Measurements from ENCODE around the gene MICAL2. TPM values are rescaled to one million over a fixed set of nuclear protein-coding genes. Genes with fewer than 3 reads are reported as not detected.

The MICAL2 gene
- polyA plus RNA-seq, 2 of the 4 experiments (the other 2 are of a cell fraction): 39.8 to 42.1 TPM

DNA sequence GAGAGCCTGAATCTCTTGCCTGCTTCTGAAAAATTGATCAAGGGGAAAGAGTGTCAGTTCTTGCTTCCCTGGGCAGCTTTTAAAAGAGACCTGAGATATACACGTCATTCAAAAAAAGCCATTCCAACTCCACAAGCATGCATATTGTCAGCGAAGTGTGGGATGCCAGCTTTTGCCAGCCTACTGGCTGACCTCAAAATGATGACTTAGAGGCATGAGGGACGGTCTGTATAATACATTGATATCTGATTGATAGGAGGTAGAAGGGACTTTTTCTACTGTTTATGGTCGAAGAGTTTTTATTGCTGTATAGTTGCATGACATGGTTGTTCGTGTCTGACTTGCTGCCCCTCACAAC lies 126.3 kb downstream of the MICAL2 start:
- TF ChIP-seq CHD4 (IDR thresholded peaks at IDR 0.05; ENCODE audit: borderline replicate concordance): no peak
- Histone ChIP-seq H3K4me1 (peaks cover 57% of the 10 kb centered on the region), H3K4me3 (no peak overlapping the region), H3K4me2 (no peak overlapping the region), H3K27ac (peak overlapping the region in 1 of 2 experiments; percentile 81; a peak in 3 of 6 replicates), H3K9me3 (no peaks in the 10 kb centered on the region)
- WGBS (ENCODE audit: missing lambda C conversion rate): 53% methylated on average over 5 of the region's 5 CpGs
- ATAC-seq (no peak), DNase-seq (ENCODE audit: low read depth in 1 of 2, low spot score in 1 of 2) (no peak), FAIRE-seq (no peak)
- POLR2A ChIA-PET: no interaction called here
- CTCF ChIA-PET: interaction anchor here (0.8 to 12.0 kb wide), 57 partner anchors 8 to 436 kb away, joined by 3 to 115 read pairs (median 5); no protein-coding TSS in a partner anchor

GRCh38 chr11:12237381-12237784 lies 127.0 kb downstream of the MICAL2 start:
- no peak for ATAC-seq
- Histone ChIP-seq H3K4me1 (peaks cover 51% of the 10 kb centered on the region), H3K27ac (peak overlapping the region in 1 of 2 experiments; percentile 4; a peak in 1 of 6 replicates), H3K4me3 (no peak overlapping the region), H3K9me3 (no peaks in the 10 kb centered on the region), H3K4me2 (no peak overlapping the region)
- TF ChIP-seq TP53 (CRISPR knock-in tag; IDR thresholded peaks at IDR 0.05) (no peak), GATA3 (IDR thresholded peaks at IDR 0.05; ENCODE audit: borderline replicate concordance) (no peak), HDAC2 (IDR thresholded peaks at IDR 0.05) (no peak), PHF8 (IDR thresholded peaks at IDR 0.05; ENCODE audit: borderline replicate concordance, low read depth) (no peak), CBX2 (IDR thresholded peaks at IDR 0.05; ENCODE audit: borderline replicate concordance, low read depth) (no peak), RFX5 (IDR thresholded peaks at IDR 0.05) (no peak), ZFP36 (IDR thresholded peaks at IDR 0.05; ENCODE audit: borderline replicate concordance, partially characterized antibody) (no peak), FOSL2 (IDR thresholded peaks at IDR 0.05) (no peak), FOSL2 (CRISPR knock-in tag; IDR thresholded peaks at IDR 0.05) (no peak), EHF (CRISPR knock-in tag; IDR thresholded peaks at IDR 0.05) (no peak), POLR2AphosphoS2 (conservative IDR thresholded peaks at IDR 0.05; ENCODE audit: low read length) (no peak), JUNB (IDR thresholded peaks at IDR 0.05) (no peak), NPAS2 (CRISPR knock-in tag; IDR thresholded peaks at IDR 0.05; ENCODE audit: borderline replicate concordance) (no peak), REST (IDR thresholded peaks at IDR 0.05) (no peak), HMGXB4 (CRISPR knock-in tag; IDR thresholded peaks at IDR 0.05; ENCODE audit: borderline replicate concordance) (no peak)
- TF ChIP-seq, protein P1, sequence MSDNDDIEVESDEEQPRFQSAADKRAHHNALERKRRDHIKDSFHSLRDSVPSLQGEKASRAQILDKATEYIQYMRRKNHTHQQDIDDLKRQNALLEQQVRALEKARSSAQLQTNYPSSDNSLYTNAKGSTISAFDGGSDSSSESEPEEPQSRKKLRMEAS (IDR thresholded peaks at IDR 0.05): no peak
- TF ChIP-seq, protein P2, sequence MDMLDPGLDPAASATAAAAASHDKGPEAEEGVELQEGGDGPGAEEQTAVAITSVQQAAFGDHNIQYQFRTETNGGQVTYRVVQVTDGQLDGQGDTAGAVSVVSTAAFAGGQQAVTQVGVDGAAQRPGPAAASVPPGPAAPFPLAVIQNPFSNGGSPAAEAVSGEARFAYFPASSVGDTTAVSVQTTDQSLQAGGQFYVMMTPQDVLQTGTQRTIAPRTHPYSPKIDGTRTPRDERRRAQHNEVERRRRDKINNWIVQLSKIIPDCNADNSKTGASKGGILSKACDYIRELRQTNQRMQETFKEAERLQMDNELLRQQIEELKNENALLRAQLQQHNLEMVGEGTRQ (IDR thresholded peaks at IDR 0.05): no peak
- TF ChIP-seq, protein P3, sequence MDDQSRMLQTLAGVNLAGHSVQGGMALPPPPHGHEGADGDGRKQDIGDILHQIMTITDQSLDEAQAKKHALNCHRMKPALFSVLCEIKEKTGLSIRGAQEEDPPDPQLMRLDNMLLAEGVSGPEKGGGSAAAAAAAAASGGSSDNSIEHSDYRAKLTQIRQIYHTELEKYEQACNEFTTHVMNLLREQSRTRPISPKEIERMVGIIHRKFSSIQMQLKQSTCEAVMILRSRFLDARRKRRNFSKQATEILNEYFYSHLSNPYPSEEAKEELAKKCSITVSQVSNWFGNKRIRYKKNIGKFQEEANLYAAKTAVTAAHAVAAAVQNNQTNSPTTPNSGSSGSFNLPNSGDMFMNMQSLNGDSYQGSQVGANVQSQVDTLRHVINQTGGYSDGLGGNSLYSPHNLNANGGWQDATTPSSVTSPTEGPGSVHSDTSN (IDR thresholded peaks at IDR 0.05): no peak
- 85% methylated on average over 3 of the region's 3 CpGs for WGBS (ENCODE audit: missing lambda C conversion rate)
- no peak for FAIRE-seq
- POLR2A ChIA-PET: no interaction called here
- CTCF ChIA-PET: interaction anchor here (0.9 to 12.0 kb wide), 49 partner anchors 8 to 692 kb away, joined by 3 to 115 read pairs (median 6); no protein-coding TSS in a partner anchor
- DNase-seq (ENCODE audit: low read depth in 1 of 2, low spot score in 1 of 2): no peak

All from A549 (cell line).